HepG2 (cell line): ENCODE measurements around the gene OSBPL2. TPM values are rescaled to one million over a fixed set of nuclear protein-coding genes. Genes with fewer than 3 reads are reported as not detected.

Source experiments
- ATF2 ChIP-seq: sonication (generic); formaldehyde crosslinking; IDR thresholded peaks from 2 replicates; pipeline ENCODE4 v1.4.0; 2020; ENCODE audit warnings: missing genetic modification reagents
- MATR3 ChIP-seq: sonication (generic); formaldehyde crosslinking; IDR thresholded peaks from 2 replicates; pipeline ENCODE4 v1.4.0; 2020; ENCODE audit warnings: missing genetic modification reagents
- MTF2 ChIP-seq: sonication (generic); formaldehyde crosslinking; IDR thresholded peaks from 2 replicates; pipeline ENCODE4 v1.5.0; 2020; ENCODE audit warnings: missing genetic modification reagents, borderline replicate concordance
- PRDM10 ChIP-seq: sonication (generic); formaldehyde crosslinking; IDR thresholded peaks from 2 replicates; pipeline ENCODE4 v1.4.0; 2020; ENCODE audit warnings: low read depth, missing genetic modification reagents
- RELA ChIP-seq: sonication (generic); formaldehyde crosslinking; IDR thresholded peaks from 2 replicates; pipeline ENCODE4 v1.4.0; 2020; ENCODE audit warnings: missing genetic modification reagents
- RXRA ChIP-seq: sonication (generic); formaldehyde crosslinking; IDR thresholded peaks from 2 replicates; pipeline ENCODE4 v1.5.1; 2020; ENCODE audit warnings: missing genetic modification reagents
- SKI ChIP-seq: fragments of 450-650 bp; IDR thresholded peaks from one replicate; pipeline ENCODE4 v1.6.1; 2018; ENCODE audit warnings: mild to moderate bottlenecking; ENCODE audit not compliant: partially characterized antibody
- SP2 ChIP-seq: sonication (generic); formaldehyde crosslinking; IDR thresholded peaks from 2 replicates; pipeline ENCODE4 v1.5.1; 2020; ENCODE audit warnings: mild to moderate bottlenecking, missing genetic modification reagents
- SRY ChIP-seq: sonication (generic); formaldehyde crosslinking; IDR thresholded peaks from 2 replicates; pipeline ENCODE4 v1.8.0; 2022; ENCODE audit warnings: mild to moderate bottlenecking, missing genetic modification reagents
- STAG1 ChIP-seq: sonication (generic); formaldehyde crosslinking; IDR thresholded peaks from 2 replicates; pipeline ENCODE4 v1.4.0; 2020; ENCODE audit warnings: missing genetic modification reagents
- TERF1 ChIP-seq: sonication (generic); formaldehyde crosslinking; IDR thresholded peaks from 2 replicates; pipeline ENCODE4 v1.8.0; 2022; ENCODE audit warnings: mild to moderate bottlenecking, missing genetic modification reagents, moderate library complexity
- TMF1 ChIP-seq: sonication (generic); formaldehyde crosslinking; IDR thresholded peaks from 2 replicates; pipeline ENCODE4 v1.8.1; 2022; ENCODE audit warnings: low read depth, missing genetic modification reagents
- ZNF121 ChIP-seq: sonication (generic); formaldehyde crosslinking; IDR thresholded peaks from 2 replicates; pipeline ENCODE4 v1.5.0; 2020; ENCODE audit warnings: mild to moderate bottlenecking, missing genetic modification reagents
- ZNF234 ChIP-seq: sonication (generic); formaldehyde crosslinking; conservative IDR thresholded peaks from 2 replicates; pipeline ENCODE4 v1.5.1; 2020; ENCODE audit warnings: mild to moderate bottlenecking, missing genetic modification reagents
- ZNF543 ChIP-seq: sonication (generic); formaldehyde crosslinking; IDR thresholded peaks from 2 replicates; pipeline ENCODE4 v1.4.0; 2020; ENCODE audit warnings: mild to moderate bottlenecking, missing genetic modification reagents
- ZNF550 ChIP-seq: sonication (generic); formaldehyde crosslinking; IDR thresholded peaks from 2 replicates; pipeline ENCODE4 v1.4.0; 2020; ENCODE audit warnings: mild to moderate bottlenecking, missing genetic modification reagents, borderline replicate concordance
- ZNF605 ChIP-seq: sonication (generic); formaldehyde crosslinking; IDR thresholded peaks from 2 replicates; pipeline ENCODE4 v1.8.0; 2022; ENCODE audit warnings: mild to moderate bottlenecking, missing genetic modification reagents
- ZXDC ChIP-seq: sonication (generic); formaldehyde crosslinking; IDR thresholded peaks from 2 replicates; pipeline ENCODE4 v1.5.0; 2020; ENCODE audit warnings: mild to moderate bottlenecking, missing genetic modification reagents
- polyA plus RNA-seq, 8 experiments: library from polyadenylated mRNA; depleted of rRNA in 3 of 8; stranded (reverse) in 7 of 8; unstranded in 1 of 8; fragments of >200 nt; fragmentation: Illumina TruSeq in 4 of 8; extraction: Trizol in 4 of 8; gene quantifications; 2 replicates each; pipeline versions ENCODE4 v1.2.1 to v1.2.3, GENCODE V29; 2011 to 2016; ENCODE audit warnings: low read depth in 4 of 8, missing spikeins in 1 of 8, mixed read lengths in 1 of 8; ENCODE audit not compliant: insufficient read depth in 1 of 8
- total RNA-seq, 5 experiments: library from RNA; depleted of rRNA; stranded (reverse); fragments of >200 nt; fragmentation: Illumina TruSeq; extraction: Trizol; gene quantifications; 2 replicates each; pipeline ENCODE4 v1.2.3, GENCODE V29; 2016; ENCODE audit warnings: low read depth in 1 of 5

The OSBPL2 gene
- total and polyA plus RNA-seq, 2 of the 13 experiments (the other 11 are each of a cell fraction or from before 2014, with no cell fraction given), result 18.5 to 37.4 TPM

GRCh38 chr20:62303340-62304226 lies 65.3 kb downstream of the OSBPL2 start (continued):
- 0 out of 2 replicates have a peak, but pooled peaks have one; percentile 45 for TF ChIP-seq ZNF234 (CRISPR knock-in tag)
- TF ChIP-seq TERF1 (CRISPR knock-in tag), result 0 out of 2 replicates have a peak, but pooled peaks have one; percentile 23
- no peak for TF ChIP-seq RELA (CRISPR knock-in tag)
- TF ChIP-seq ZNF605 (CRISPR knock-in tag), result peak; percentile 79
- TF ChIP-seq SP2 (CRISPR knock-in tag), result peak; percentile 52; the same call in 1 of the 2 replicates
- no peak; the same call in 1 of the 2 replicates for TF ChIP-seq ATF2
- TF ChIP-seq SKI, result peak; percentile 13
- TF ChIP-seq ZNF550 (CRISPR knock-in tag), result no peak; the same call in 1 of the 2 replicates
- TF ChIP-seq STAG1, result peak; percentile 12; the same call in 1 of the 2 replicates
- peak; percentile 59; the same call in 1 of the 2 replicates for TF ChIP-seq TMF1 (CRISPR knock-in tag)
- 0 out of 2 replicates have a peak, but pooled peaks have one; percentile 54 for TF ChIP-seq ZNF543 (CRISPR knock-in tag)
- 0 out of 2 replicates have a peak, but pooled peaks have one; percentile 13 for TF ChIP-seq ZNF121
- TF ChIP-seq ZXDC (CRISPR knock-in tag), result peak; percentile 52
- TF ChIP-seq MATR3 (CRISPR knock-in tag), result no peak
- TF ChIP-seq SRY (CRISPR knock-in tag), result peak; percentile 83
- TF ChIP-seq PRDM10 (CRISPR knock-in tag), result no peak
- TF ChIP-seq MTF2 (CRISPR knock-in tag), result no peak
- TF ChIP-seq RXRA, result peak; percentile 86
